Hematopoietic multipotent progenitor cell treated with erythropoietin and hydrocortisone succinate and interleukin-3 and kit ligand, for 15 days (in vitro differentiated cells): ENCODE results near the gene CCDC198.

Experiments used
- DNase-seq: peaks from one replicate; pipeline ENCODE4 v3.0.0-alpha.2; 2015; ENCODE audit warnings: low spot score

The CCDC198 gene, protein sequence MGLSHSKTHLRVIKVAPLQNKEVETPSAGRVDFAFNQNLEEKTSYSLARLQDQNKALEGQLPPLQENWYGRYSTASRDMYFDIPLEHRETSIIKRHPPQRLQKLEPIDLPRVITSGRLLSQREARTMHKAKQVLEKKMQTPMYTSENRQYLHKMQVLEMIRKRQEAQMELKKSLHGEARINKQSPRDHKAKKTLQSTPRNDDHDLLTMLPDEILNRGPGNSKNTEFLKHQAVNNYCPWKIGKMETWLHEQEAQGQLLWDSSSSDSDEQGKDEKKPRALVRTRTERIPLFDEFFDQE

DNA sequence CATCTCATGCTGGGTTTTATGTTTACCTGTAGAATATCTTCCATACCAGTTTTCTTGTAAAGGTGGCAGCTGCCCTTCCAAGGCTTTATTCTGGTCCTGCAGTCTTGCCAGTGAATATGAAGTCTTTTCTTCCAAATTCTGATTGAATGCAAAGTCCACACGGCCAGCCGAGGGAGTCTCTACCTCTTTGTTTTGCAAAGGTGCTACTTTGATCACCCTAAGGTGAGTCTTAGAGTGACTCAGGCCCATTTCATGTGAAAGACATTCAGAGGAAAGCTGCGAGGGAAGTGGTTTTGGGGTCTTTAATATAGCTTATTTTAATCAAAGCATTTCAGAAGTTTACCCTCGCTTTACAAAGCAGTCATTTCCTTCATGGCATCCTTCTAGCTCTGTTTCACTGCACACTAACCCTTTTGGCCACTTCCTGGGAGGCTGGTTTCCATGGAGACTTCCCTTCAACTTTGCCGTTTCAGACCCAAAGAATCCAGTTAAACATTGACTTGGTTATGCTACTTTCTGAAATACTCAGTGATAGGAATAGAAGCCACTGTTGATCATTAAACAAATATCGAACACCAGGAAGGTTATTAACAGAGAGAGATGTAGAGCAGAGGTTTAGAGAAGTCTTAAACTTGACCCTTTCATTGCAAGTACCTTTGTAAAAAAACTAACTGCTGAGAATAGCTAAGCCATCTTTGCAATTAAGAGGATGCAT is at the start of gene CCDC198:
TSS of gene CCDC198 (minus strand) at position 391 of the 715 bp plus-strand sequence. CDS start at position 249, 142 bp downstream.
- no peak for DNase-seq

DNA sequence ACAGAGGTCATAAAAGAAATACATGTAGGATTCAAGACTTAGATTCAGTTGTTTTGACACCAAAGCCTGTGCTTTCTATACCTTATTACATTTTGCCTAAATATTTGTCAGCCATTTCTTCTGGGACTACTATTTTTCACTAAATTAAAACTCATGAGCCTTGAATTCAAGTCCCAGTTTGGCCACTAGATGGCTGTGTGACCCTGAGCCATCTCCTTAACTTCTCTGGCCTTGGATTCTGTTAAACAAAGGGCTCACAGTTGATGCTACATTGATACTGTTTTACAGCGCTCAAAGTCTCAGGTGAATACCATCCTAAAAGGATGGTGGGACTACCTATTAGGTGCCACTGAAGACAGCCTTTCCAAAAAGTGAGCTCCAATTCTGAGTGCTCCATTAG is 39.6 kb upstream of the CCDC198 start:
- DNase-seq, result no peak

DNA sequence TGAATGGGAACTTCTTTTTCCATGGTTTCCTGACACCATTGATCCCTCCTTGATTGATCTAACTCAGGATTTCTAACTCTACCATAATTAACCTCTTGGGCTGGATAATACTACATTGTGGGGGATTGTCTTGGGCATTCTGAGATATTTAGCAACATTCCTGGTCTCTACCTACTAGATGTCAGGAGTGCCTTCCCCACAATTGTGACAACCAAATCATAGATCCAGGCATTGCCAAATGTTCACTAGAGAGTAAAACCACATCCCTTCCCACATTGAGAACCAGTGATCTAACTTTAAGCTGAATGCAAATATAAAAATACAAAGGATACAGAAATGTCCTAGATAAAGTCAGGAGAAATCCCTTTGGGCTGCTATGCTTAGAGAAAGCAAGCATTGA is 36.9 kb upstream of the CCDC198 start:
- no peak for DNase-seq

DNA sequence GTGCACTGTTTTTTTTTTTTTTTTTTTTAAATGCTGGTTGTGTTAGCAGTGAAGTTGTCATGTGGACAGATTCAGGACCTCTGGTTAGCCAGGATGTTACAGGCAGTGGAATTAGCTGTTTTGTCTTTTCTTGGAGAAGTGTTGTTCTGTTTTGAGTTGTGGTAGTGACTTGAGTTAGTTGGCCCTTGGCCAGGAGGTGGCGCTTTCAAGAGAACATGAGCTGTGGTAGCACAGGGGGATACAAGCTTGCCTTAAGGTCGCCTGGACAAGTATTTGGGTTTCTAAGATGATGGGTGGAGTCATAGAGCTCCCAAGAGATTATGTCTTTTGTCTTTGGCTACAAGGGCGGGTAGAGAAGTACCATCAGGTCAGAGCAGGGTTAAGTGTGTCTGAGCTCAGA is 33.3 kb upstream of the CCDC198 start:
- no peak for DNase-seq

DNA sequence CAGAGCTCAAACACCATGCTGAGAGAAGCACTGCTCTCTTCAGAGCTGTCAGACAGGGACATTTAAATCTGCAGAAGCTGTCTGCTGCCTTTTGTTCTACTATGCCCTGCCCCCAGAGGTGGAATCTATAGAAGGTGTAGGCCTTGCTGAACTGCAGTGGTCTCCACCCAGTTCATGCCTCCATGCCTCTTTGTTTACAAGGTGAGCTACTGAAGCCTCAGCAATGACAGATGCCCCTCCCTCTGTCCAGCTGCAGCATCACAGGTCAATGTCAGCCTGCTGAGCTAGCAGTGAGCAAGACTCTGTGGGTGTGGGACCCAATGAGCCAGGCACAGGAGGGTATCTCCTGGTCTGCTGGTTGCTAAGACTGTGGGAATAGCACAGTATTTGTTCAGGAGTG is 25.4 kb upstream of the CCDC198 start:
- no peak for DNase-seq

DNA sequence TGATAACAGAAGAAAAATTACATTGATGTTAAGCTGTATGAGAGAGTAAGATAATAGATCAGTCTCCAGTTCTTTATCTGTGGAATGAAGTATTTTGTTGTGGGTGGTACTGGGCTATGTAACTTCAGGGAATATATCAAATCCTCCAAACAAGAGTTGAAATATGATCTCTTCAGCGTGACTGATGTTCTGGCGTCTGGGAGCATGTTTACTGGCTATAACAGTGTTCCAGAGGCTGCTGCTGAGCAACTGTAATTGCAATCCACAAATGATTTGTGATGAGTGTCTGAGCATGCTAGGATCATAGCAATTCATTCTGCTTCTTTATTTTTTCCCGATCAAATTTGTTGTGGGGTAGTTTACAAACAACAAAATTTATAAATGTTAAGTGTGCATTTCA is 18.6 kb upstream of the CCDC198 start:
- DNase-seq, result no peak

DNA sequence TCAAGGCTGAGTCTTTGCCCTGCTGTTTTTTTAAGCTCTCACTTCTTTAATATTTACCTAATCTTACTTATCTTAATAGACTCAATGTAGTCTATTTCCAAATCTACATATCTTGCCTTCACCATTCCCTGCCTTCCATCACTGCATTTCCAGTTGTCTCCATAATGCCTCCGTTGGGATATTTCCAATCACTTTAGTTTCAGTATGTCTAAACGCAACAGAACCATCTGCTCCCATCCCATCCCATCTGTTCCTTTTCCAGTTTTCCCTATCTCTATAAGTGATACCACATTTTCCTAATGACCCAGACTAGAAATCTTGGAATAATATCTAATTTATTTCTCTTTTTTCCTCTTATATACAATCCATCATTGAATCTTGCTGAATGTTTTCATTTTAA is 15.1 kb upstream of the CCDC198 start:
- DNase-seq, result no peak

DNA sequence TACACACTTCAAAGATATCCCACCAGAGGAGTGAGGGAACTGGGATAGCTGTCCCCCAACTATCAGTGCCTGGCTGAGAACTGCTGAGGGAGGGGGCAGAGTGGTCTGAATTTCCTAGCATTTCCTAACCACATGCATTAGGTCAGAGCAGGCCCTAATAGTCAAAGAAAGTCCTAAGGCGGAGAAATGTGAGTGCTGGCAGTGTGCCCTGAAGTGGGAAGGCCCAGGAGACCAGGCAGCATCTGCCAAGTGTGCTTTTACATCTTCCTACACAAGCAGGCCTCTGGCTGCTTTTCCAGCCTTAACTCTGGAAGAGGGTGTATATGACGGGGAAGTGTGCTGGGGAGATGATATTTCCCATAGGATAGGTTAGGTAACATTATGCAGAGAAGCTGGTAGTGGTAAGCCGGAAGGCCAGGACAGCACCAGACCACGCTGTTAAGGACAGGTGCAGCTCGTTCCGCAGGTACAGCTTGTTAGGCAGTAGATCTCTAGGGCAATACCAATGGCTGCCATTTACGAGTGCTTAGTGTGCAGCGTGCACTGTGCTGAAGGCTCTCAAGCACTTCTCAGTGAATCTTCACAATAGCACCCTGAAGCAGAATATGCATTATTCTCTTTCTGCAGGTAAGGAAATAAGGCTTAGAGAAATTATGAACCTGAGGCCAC is 9.1 kb upstream of the CCDC198 start:
- DNase-seq, result no peak

DNA sequence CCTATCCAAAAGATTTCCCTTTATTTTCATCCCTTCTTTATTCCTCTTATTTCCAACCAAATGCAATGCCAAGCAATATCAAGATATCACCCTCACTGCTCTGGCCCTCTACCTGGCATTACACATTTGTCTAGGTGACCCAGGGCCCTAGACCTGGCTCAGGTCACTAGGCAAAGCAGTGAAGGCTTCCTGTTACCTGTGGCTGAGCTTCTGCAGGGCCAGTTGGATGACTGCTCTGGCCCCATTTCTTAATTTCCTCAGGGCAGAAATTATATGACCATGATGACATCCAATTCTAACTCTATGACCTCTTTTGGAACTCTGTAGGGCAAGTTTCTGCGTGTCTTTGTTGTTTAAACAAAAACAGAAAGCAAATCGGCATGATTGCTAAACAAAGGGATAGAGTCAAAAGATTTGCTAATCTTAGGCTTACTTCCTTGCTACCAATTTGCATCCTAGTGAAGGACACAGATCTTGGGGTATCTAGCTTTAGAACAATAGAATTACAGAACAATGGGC is 7.4 kb upstream of the CCDC198 start:
- DNase-seq, result no peak

DNA sequence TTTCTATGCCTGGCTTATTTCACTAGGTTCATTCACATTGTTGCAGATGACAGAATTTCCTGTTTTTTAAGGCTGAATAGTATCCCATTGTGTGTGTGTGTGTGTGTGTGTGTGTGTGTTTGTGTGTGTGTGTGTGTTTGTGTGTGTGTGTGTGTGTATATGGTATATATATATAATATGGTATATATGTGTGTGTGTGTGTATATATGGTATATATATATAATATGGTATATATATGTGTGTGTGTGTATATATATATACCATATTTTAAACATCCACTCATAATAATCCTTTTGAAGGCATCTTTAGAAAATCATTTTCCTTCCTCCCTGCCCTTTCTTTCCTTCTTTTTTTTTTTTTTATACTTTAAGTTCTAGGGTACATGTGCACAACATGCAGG is 5.0 kb upstream of the CCDC198 start:
- DNase-seq, result no peak

DNA sequence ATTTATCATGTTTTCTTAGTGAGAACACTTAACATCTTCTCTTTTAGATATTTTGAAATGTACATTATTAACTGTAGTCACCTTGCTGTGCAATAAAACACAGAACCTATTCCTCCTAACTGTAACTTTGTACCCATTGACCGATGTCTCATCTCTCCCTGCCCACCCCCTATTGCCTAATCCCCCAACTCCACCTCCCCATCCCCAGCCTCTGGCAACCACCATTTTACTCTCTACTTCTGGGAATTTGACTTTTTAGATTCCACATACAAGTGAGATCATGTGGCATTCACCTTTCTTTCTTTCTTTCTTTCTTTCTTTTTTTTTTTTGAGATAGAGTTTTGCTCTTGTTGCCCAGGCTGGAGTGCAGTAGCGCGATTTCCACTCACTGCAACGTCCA is 4.4 kb upstream of the CCDC198 start:
- no peak for DNase-seq

DNA sequence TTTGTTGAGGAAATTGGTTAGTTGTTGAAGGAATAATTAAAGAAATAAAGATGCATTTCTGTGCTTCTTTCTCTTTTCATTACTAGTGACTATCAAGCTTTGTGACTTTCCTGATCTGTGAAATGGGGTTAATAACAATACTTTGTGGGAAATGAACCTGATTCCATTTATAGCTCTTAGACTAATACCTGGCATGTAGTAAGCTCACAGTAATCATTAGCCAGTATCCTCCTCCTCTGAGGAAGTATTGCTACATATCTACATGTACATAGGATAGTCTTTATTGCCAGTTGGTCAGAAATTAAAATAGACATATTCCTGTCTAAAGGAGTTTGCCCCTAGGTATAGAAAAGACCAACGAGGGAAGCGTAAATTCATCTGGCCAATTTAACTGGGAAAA is 1.8 kb upstream of the CCDC198 start:
- DNase-seq, result no peak

DNA sequence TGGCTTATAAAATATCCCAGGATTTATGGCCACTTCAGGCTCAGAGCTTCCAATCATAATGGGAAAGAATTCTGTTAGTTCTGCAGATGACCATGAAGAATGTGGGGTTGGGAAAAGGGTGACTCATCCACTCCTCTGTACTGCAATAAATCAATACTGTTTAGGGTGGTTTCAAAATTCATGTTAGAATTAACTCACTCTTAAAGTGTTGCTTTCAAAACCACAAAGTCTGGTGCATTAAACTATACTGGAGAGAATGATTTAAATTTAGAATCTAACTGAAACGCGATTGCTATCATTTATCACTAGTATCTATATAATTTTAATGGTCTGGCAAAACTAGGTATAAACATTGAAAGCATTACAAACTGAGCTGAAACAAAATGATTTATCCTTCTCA is 798 bp downstream of the CCDC198 start:
- DNase-seq, result no peak

DNA sequence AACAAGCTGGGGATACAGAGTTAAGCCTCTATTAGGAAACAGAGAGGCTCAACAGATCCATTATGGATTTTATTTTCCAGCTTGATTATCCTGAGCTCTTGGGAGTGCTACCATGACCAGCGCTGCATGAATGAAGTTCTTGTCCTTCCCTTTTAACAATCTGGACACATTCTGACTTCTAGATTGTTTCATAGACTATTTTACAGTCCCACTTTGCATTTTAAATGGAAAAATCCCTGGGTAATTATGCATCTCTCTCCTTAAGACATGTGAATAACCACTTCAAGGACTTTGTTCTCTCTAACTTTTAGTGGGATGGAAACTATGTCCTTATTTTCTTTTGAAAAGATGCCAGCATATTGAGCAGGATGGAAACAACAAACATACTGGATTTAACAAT is 2.0 kb downstream of the CCDC198 start:
- no peak for DNase-seq

DNA sequence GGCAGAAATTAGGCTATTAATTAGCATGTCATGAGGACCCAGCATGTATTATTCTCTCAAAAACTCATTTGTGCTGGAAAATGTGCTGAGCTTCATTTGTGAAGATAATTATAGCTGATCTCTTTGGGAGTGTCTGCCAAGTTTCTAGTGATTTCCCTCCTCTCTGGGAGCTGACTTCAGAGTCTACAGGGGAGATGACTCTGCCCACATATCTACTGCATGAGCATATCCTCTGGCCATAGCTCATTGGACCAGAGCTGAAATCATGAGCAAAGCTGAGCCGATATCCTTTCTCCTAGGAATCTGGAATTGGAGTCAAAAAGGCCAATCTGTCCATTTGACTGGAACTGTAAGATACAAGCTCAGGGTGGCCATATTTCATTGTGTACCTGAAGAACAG is 5.9 kb downstream of the CCDC198 start:
- no peak for DNase-seq

DNA sequence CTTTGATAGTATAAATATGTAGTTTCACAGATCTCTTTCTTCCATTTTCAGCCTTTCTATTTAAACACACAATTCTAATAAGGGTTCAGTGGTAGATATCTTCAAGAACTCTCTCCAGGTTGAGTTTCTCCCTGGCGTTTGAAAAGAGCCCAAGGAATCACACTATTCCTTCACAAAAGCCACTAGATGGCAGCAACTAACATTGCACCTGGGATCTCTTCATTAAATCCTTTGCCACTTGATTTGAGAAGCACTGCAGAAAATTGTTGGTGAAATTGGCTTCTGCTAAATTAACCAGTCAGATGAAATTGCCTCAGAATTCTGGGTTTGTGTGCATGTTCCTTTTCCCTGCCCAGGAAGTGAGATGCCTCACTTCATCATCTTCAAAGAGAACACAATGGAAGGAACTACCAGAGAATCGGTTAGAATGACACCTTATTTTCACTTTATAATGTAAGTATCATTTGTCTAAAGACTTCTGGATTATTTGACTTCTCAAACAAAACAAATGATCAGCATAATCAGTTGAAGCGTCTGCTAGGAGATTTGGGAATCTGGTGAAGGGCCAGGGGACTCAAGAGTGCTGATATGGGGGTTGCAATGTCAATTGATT is 6.8 kb downstream of the CCDC198 start:
- DNase-seq, result no peak

DNA sequence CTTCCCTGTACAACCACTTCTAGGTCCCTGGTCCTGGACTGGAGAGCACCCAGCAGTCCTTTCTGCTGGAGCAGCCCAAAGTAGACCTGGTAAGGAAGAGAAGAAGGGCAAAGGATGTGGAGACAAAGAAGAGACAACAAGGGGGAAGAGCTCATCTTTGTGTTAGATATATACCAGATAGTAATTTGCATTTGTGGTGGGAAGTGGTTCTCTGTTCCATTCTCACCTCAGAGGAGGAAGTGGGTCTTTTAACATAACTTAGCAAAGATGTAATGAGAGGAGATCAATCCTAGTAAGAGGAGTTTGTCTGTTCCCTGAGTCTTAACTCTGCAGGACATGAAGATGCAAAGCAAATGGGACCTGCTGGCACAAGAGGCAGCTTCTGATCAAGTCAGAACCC is 8.0 kb downstream of the CCDC198 start:
- DNase-seq, result no peak

DNA sequence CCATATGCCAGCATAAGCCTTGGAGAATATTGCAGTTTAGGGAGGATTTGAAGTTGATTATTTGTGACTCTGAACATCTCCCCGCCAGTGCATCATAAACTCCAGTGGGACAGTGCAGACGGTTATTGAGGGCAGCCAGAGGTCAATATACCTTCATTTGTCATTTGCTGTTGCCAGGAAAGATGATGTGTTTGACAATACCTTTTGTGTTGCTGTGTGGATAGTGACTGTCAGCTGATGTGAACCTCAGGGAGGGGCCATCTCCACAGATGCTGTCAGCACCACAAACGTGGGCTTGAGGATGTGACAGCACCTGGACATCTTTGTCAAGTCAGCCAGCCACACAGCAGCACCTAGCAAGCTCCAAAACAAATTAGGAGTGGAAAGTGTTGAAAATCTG is 11.5 kb downstream of the CCDC198 start:
- no peak for DNase-seq

DNA sequence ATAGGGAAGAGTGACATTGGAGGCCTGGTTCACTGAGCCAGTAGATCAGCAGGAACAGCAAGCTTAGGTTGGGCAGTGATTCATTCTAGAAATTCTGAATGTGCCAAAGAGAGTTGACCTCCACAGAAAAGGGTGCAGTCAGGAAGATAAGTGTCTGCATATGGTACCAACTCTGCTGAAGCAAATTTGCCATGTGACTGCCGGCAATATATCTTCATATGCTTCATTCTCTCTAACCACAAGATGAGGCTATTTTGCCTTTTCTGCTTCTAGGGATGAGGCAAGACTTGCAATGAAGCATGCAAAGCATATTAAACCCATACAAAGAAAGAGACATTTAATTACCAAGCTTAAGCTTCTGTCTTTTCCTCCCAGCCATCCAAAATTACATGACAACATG is 13.6 kb downstream of the CCDC198 start:
- DNase-seq, result no peak

DNA sequence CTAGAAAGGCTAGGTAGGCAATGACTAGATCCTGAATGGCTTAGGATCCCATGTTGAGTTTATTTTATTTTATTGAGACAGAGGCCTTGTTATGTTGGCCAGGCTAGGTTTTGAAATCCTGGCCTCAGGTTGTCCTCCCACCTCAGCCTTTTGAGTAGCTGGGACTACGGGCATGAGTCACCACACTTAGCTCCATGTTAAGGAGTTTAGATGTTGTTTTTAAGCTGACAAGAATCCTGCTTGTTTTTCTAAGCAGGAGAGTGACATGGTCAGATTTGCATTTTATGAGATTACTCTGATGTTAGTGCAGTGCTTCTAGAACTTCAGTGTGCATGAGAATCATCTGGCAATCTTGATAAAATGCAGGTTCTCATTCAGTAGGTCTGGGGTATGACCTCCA is 14.5 kb downstream of the CCDC198 start:
- DNase-seq, result no peak

DNA sequence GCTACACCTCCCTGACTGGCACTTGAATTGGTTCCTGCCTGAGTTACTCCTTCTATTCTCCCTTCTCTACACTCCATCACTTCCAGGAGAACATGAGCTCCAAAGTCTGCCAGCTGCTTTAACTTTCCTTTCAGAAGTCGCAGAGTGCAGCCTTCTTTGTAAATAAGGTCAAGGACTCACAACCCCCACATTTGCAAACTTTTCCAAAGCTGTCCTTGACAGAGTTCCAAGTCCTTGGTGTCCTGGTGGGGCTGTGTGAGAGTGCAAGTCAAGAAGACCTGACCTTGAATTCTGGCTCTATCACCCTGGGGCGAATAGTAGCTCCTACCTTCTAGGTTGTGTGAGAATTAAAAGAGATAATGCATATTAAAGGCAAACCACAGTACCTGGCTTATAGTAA is 15.6 kb downstream of the CCDC198 start:
- DNase-seq, result no peak

DNA sequence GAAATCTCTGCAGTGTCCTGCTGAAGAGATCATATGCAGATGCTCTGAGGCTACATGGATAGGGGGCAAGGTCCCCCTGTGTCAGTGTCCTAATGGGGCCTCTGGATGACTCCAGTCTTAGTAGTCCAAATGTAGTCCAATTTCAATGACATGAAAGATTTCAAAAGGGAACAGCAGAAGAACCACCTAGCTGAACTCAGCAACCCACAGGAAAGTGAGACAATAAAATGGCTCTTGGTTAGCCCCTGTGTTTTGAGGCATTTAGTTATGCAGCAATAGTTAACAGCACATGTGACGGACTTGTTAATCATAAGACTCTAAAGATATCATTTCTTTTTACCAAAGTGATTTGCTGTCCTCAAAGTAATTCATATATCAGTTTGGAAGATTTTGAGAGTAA is 22.7 kb downstream of the CCDC198 start:
- DNase-seq, result no peak
